Epithelial cell of proximal tubule (primary cell): ENCODE data around the gene KDF1. TPM values are rescaled to one million over a fixed set of nuclear protein-coding genes. Genes with fewer than 3 reads are reported as not detected.
A peak's percentile ranks its signal among the peaks of the same experiment; 100 is the strongest.

Experiments used
- DNase-seq: peaks from one replicate; pipeline ENCODE4 v3.0.0-alpha.2; 2011; ENCODE audit warnings: low read depth
- H3K4me3 ChIP-seq: 2 replicates; pipeline ENCODE4 v1.5.1; 2011; ENCODE audit warnings: low read depth, mild to moderate bottlenecking, low read length
- CTCF ChIP-seq: conservative IDR thresholded peaks from 2 replicates; pipeline ENCODE4 v1.5.1; 2012; ENCODE audit warnings: low read depth, mild to moderate bottlenecking, low read length
- total RNA-seq: library from RNA; depleted of rRNA; stranded (reverse); fragments of >200 nt; gene quantifications from 2 replicates; pipeline ENCODE4 v1.2.3, GENCODE V29; 2015

The KDF1 gene
- total RNA-seq, 1 donor from 2014 or later = 10.0 TPM

GRCh38 chr1:26923711-26924110 lies 36.6 kb downstream of the KDF1 start:
- no peak for TF ChIP-seq CTCF
- no peak for DNase-seq
- H3K4me3 ChIP-seq = no peak overlapping the region

GRCh38 chr1:26922901-26923300 lies 37.4 kb downstream of the KDF1 start:
- TF ChIP-seq CTCF = no peak
- peak overlapping the region; percentile 81 for H3K4me3 ChIP-seq
- DNase-seq = no peak

- no peak for TF ChIP-seq CTCF
- DNase-seq = no peak
- peak overlapping the region; percentile 81 for H3K4me3 ChIP-seq
These were observed 37.9 kb downstream of the KDF1 start for GRCh38 chr1:26922431-26922729.

- TF ChIP-seq CTCF = no peak
- peak; percentile 72 for DNase-seq
These were observed 38.5 kb downstream of the KDF1 start, which contains the start of gene NUDC for GRCh38 chr1:26921540-26922430. NUDC (plus strand) TSS chr1:26921743; CDS start chr1:26921849, 106 bp downstream.

GRCh38 chr1:26921126-26921539 lies 39.1 kb downstream of the KDF1 start:
- peak overlapping the region; percentile 81 for H3K4me3 ChIP-seq
- no peak for TF ChIP-seq CTCF
- DNase-seq = no peak

More at GRCh38 chr1:26921540-26922430, 38.5 kb downstream of the KDF1 start, which contains the start of gene NUDC:
- H3K4me3 ChIP-seq = peak within 1 kb of the TSS; percentile 81

- no peak for DNase-seq
These were observed 44.9 kb downstream of the KDF1 start for GRCh38 chr1:26915204-26915842.

More at GRCh38 chr1:26915204-26915842, 44.9 kb downstream of the KDF1 start:
- no peak overlapping the region for H3K4me3 ChIP-seq
- no peak for TF ChIP-seq CTCF
